Measurements from ENCODE around the gene ELAC2.

- TF ChIP-seq CTCF (IDR thresholded peaks at IDR 0.05 in 8 of 11, conservative IDR thresholded peaks at IDR 0.05 in 3 of 11): no peak
- no peak for TF ChIP-seq POLR2A (IDR thresholded peaks at IDR 0.05)
- no peak for TF ChIP-seq POLR2AphosphoS5 (IDR thresholded peaks at IDR 0.05)
Observed at GRCh38 chr17:12979246-12979645, 38.6 kb downstream of the ELAC2 start.

Data from spleen (tissue), 7 donors.